HCT116 (cell line): Measurements from ENCODE around the gene SUGCT.

Experiments used
- CTCF ChIP-seq, 3 experiments: fragments of 200-600 bp in 1 of 3; sonication (generic) in 1 of 3; IDR thresholded peaks in 2 of 3; conservative IDR thresholded peaks in 1 of 3; 2 replicates each; pipeline ENCODE4 v1.5.1; 2012 to 2017; ENCODE audit warnings: low read depth in 2 of 3, low read length in 2 of 3, antibody characterized with exemption in 1 of 3, borderline replicate concordance in 1 of 3, control low read depth in 1 of 3, mild to moderate bottlenecking in 1 of 3, mixed read lengths in 1 of 3, mixed run types in 1 of 3, moderate library complexity in 1 of 3; ENCODE audit not compliant: insufficient read depth in 1 of 3
- EZH2phosphoT487 ChIP-seq: fragments of 200-600 bp; IDR thresholded peaks from 2 replicates; pipeline ENCODE4 v1.6.1; 2018; ENCODE audit warnings: antibody characterized with exemption, borderline replicate concordance
- POLR2AphosphoS5 ChIP-seq: IDR thresholded peaks from 2 replicates; pipeline ENCODE4 v1.6.1; 2011; ENCODE audit warnings: mild to moderate bottlenecking, low read depth, low read length, moderate library complexity
- SP1 ChIP-seq: IDR thresholded peaks from 2 replicates; pipeline ENCODE4 v1.6.1; 2012; ENCODE audit warnings: low read depth

- TF ChIP-seq CTCF (IDR thresholded peaks at IDR 0.05 in 2 of 3, conservative IDR thresholded peaks at IDR 0.05 in 1 of 3; ENCODE audit: borderline replicate concordance in 1 of 3, insufficient read depth in 1 of 3, low read depth in 2 of 3, low read length in 2 of 3) (no peak), SP1 (no peak), POLR2AphosphoS5 (no peak), EZH2phosphoT487 (no peak)
These were observed 731.8 kb downstream of the SUGCT start for GRCh38 chr7:40866601-40867000.
